Thyroid gland (tissue), 4 donors: ENCODE results near the gene AFAP1L2. TPM values are rescaled to one million over a fixed set of nuclear protein-coding genes. Genes with fewer than 3 reads are reported as not detected.
A peak's percentile ranks its signal among the peaks of the same experiment; 100 is the strongest.

Experiments
- DNase-seq, 2 donors: peaks; one replicate each; pipeline ENCODE4 v3.0.0-alpha.2; 2019
- H3K27ac ChIP-seq, 3 donors: fragments of 200-600 bp; sonication (generic); 1 replicate in 2 of 3; 2 replicates in 1 of 3; pipeline ENCODE4 v1.5.1; 2016 to 2019; ENCODE audit warnings: mild to moderate bottlenecking in 1 of 3, moderate library complexity in 1 of 3
- H3K27me3 ChIP-seq: fragments of 200-600 bp; sonication (generic); one replicate; pipeline ENCODE4 v1.5.1; 2019
- H3K36me3 ChIP-seq, 2 donors: fragments of 200-600 bp; sonication (generic); one replicate each; pipeline ENCODE4 v1.5.1; 2016 to 2019
- H3K4me1 ChIP-seq, 2 donors: fragments of 200-600 bp; sonication (generic); one replicate each; pipeline ENCODE4 v1.5.1; 2017 to 2019
- H3K4me3 ChIP-seq, 3 donors: fragments of 200-600 bp; sonication (generic); replicated peaks in 1 of 3; 1 replicate in 2 of 3; 2 replicates in 1 of 3; pipeline ENCODE4 v1.5.1; 2016; ENCODE audit warnings: mild to moderate bottlenecking in 1 of 3
- H3K9me3 ChIP-seq: fragments of 200-600 bp; sonication (generic); one replicate; pipeline ENCODE4 v1.5.1; 2017
- POLR2A ChIP-seq, 2 donors: fragments of 450-650 bp; IDR thresholded peaks; one replicate each; pipeline ENCODE4 v1.6.1; 2017; ENCODE audit warnings: antibody characterized with exemption in 2 of 2, mild to moderate bottlenecking in 2 of 2, moderate library complexity in 1 of 2
- WGBS, 2 donors: methylation state at CpG; one replicate each; pipeline ENCODE4 v1.1.5; 2017; 5-methylcytosine and 5-hydroxymethylcytosine counted together
- intact Hi-C: fragments of 100-400 bp; cut with DNase I; formaldehyde crosslinking; loops from one replicate; pipeline ENCODE4 v1.15.1; 2023
- total RNA-seq, 4 donors: library from RNA; depleted of rRNA; stranded (reverse); fragments of >200 nt; gene quantifications; one replicate each; pipeline ENCODE4 v1.2.3, GENCODE V29; 2016
- TF ChIP-seq, protein P1 (sequence below), 6 experiments: fragments of 200-600 bp in 3 of 6; fragments of 450-650 bp in 3 of 6; sonication (generic) in 3 of 6; IDR thresholded peaks; one replicate each; pipeline ENCODE4 v1.5.1; 2016 to 2019; ENCODE audit warnings: antibody characterized with exemption in 6 of 6, mild to moderate bottlenecking in 2 of 6, inconsistent platforms in 1 of 6, moderate library complexity in 1 of 6

The AFAP1L2 gene
- total RNA-seq, 4 donors from 2014 or later: 135 to 356 (median 299) TPM

DNA sequence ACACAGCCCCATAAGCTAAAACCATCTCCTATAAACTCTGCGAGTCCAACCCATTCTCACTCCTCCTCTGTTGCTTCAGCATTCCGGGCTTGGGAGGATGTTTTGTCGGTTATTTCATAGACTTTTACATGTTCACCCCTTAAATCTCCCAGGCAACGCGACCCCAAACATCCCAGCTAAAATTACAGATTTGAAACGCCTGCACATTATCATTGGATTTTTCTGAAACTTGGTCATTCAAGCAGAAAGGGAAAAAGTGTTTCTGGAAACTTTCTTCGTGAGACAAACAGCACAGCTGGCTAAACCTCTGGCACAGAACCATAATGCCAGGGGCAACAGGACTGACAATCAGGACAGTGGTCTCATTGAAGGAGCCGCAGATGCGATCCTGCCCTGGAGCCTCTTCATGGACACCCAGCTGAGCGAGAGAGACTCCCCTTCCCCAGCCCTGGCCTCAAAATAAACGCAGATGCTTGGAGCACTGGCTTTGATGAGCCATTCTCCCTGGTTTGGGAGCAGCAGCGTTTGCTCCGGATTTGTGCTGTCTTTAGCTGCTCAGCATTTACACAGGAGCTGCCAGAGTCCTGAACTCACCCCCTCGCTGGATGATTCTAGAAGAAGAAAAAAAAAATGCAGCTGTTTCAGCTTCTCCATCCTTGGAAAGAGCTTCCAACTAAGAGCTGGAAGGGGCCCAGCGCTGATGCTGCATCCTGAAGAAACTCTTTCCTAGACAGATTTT is 30.1 kb downstream of the AFAP1L2 start:
- 34 to 44% methylated on average over 15 of the region's 15 CpGs for WGBS, 2 donors
- peak overlapping the region; percentile 19 to 84 (median 65) for H3K27ac ChIP-seq
- intact Hi-C loops: no loop called here
- H3K9me3 ChIP-seq: no peaks in the 10 kb centered on the region
- TF ChIP-seq, protein P1, sequence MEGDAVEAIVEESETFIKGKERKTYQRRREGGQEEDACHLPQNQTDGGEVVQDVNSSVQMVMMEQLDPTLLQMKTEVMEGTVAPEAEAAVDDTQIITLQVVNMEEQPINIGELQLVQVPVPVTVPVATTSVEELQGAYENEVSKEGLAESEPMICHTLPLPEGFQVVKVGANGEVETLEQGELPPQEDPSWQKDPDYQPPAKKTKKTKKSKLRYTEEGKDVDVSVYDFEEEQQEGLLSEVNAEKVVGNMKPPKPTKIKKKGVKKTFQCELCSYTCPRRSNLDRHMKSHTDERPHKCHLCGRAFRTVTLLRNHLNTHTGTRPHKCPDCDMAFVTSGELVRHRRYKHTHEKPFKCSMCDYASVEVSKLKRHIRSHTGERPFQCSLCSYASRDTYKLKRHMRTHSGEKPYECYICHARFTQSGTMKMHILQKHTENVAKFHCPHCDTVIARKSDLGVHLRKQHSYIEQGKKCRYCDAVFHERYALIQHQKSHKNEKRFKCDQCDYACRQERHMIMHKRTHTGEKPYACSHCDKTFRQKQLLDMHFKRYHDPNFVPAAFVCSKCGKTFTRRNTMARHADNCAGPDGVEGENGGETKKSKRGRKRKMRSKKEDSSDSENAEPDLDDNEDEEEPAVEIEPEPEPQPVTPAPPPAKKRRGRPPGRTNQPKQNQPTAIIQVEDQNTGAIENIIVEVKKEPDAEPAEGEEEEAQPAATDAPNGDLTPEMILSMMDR (IDR thresholded peaks at IDR 0.05): no peak
- no peak for TF ChIP-seq POLR2A (IDR thresholded peaks at IDR 0.05)
- DNase-seq: peak in 1 of 2 donors; percentile 35
- peaks cover 70 to 82% of the 10 kb centered on the region in 2 donors for H3K4me1 ChIP-seq
- H3K27me3 ChIP-seq: no peaks in the 10 kb centered on the region
- H3K36me3 ChIP-seq: no peaks in the 10 kb centered on the region
- H3K4me3 ChIP-seq: no peak overlapping the region

DNA sequence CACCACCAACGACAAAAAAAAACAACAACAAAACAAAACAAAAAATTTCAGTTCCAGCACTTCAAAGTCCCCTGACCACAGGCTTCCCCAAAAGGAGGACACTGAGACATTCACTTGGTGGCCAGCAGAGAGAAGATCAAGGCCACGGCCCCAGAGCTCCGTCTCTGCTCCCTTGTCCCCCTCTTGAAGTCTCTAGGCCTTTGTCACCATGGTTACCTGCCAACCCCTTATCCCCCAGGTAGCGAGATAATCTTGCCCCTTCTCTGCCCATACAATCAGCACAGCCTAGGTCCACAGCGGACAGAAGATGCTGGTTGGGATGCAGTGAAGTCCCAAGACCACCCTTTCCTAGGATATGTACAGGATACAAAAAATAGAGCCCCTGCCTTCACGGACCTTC is 30.7 kb downstream of the AFAP1L2 start:
- H3K4me1 ChIP-seq: peaks cover 67 to 76% of the 10 kb centered on the region in 2 donors
- TF ChIP-seq, protein P1 (IDR thresholded peaks at IDR 0.05): no peak
- TF ChIP-seq POLR2A (IDR thresholded peaks at IDR 0.05): no peak

DNA sequence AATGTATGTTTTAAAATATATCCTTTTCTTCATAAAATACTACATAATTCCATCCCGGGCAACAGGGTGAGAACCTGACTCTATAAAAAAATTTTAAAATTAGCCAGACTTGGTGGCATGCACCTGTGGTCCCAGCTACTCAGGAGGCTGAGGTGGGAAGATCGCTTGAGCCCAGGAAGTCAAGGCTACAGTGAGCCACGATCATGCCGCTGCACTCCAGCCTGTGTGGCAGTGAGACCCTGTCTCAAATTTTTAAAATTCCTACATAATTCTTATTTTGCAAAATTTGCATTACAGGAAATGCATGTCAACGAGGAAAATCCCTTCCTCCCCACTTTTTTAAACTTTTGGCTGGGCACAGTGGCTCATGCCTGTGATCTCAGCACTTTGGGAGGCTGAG is 31.3 kb downstream of the AFAP1L2 start:
- H3K9me3 ChIP-seq: no peaks in the 10 kb centered on the region
- no peak for DNase-seq
- H3K4me1 ChIP-seq: peaks cover 64 to 74% of the 10 kb centered on the region in 2 donors
- WGBS, 2 donors: 87 to 93% methylated on average over 5 of the region's 5 CpGs
- intact Hi-C loops: no loop called here
- H3K4me3 ChIP-seq: no peak overlapping the region
- no peaks in the 10 kb centered on the region for H3K36me3 ChIP-seq
- peak overlapping the region in 1 of 3 donors; percentile 84 for H3K27ac ChIP-seq
- no peaks in the 10 kb centered on the region for H3K27me3 ChIP-seq
- TF ChIP-seq, protein P1 (IDR thresholded peaks at IDR 0.05): no peak
- TF ChIP-seq POLR2A (IDR thresholded peaks at IDR 0.05): no peak

More for the DNA sequence above, 30.7 kb downstream of the AFAP1L2 start:
- 48 to 52% methylated on average over 6 of the region's 6 CpGs for WGBS, 2 donors
- Histone ChIP-seq H3K36me3 (no peaks in the 10 kb centered on the region), H3K27me3 (no peaks in the 10 kb centered on the region), H3K27ac (peak overlapping the region in 2 of 3 donors; percentile 65 to 84), H3K9me3 (no peaks in the 10 kb centered on the region), H3K4me3 (no peak overlapping the region)
- intact Hi-C loops: no loop called here
- no peak for DNase-seq

DNA sequence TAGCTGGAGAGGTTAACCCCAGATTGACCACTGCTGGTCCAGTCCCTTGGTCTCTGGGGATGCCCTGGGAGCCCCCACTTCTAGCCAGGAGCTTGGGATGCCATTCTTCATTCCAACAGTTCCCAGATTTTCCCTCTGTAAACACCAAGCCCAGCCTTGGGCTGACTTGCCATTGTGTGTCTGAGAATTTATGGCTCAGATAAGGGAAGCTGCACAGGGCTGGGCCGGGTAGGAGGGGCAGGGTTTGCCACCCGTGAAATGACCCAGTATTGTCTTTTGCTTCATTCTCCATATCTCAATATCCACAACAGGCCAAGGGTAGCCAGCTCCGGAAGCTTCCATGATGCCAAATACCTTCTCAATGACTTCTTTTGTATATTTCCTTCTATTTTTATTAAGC is 32.1 kb downstream of the AFAP1L2 start:
- peaks cover 65 to 74% of the 10 kb centered on the region in 2 donors for H3K4me1 ChIP-seq
- TF ChIP-seq, protein P1 (IDR thresholded peaks at IDR 0.05): no peak
- TF ChIP-seq POLR2A (IDR thresholded peaks at IDR 0.05): no peak
- no peak overlapping the region for H3K4me3 ChIP-seq
- intact Hi-C loops: no loop called here
- no peaks in the 10 kb centered on the region for H3K27me3 ChIP-seq
- no peaks in the 10 kb centered on the region for H3K36me3 ChIP-seq
- WGBS, 2 donors: 75 to 85% methylated on average over 3 of the region's 3 CpGs
- DNase-seq: no peak
- H3K9me3 ChIP-seq: no peaks in the 10 kb centered on the region
- peak overlapping the region in 2 of 3 donors; percentile 29 to 61 for H3K27ac ChIP-seq

DNA sequence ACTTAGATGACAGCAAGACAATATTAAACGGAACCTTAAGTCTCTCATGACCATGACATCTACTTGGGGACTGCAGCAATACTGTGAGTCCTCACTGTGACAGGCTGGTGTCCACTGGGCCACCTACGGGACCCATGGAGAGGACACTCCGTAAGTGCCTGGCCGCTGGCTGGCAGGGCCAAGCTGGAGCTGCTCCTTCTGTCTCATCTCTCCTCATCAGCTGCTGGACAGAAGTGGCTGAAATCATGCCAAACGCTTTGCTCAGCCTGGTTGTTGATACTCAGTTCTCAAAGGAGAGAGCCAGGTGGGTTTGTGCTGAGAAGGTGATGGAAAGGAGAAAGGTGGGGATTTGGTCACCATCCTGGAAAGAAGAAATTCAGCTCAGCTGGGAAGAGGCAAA is 33.3 kb downstream of the AFAP1L2 start:
- 51 to 65% methylated on average over 2 to 5 of the region's 5 CpGs for WGBS, 2 donors
- intact Hi-C loops: no loop called here
- H3K9me3 ChIP-seq: no peaks in the 10 kb centered on the region

More for the DNA sequence above, 33.3 kb downstream of the AFAP1L2 start:
- H3K36me3 ChIP-seq: no peaks in the 10 kb centered on the region
- DNase-seq: peak; percentile 68 to 71
- H3K27me3 ChIP-seq: no peaks in the 10 kb centered on the region
- no peak overlapping the region for H3K4me3 ChIP-seq
- TF ChIP-seq, protein P1 (IDR thresholded peaks at IDR 0.05): no peak
- TF ChIP-seq POLR2A (IDR thresholded peaks at IDR 0.05): no peak
- peak overlapping the region; percentile 15 to 64 (median 49) for H3K27ac ChIP-seq
- peaks cover 63 to 74% of the 10 kb centered on the region in 2 donors for H3K4me1 ChIP-seq
